Ureter (tissue), 1 donor: ENCODE data around the gene ZNF668. TPM values are rescaled to one million over a fixed set of nuclear protein-coding genes. Genes with fewer than 3 reads are reported as not detected.
"Not testable (repeated sequence)": the region's sequence is repeated elsewhere in the genome, so short reads cannot be mapped to it uniquely, and the experiment has no call there.

ENCODE experiments used
- DNase-seq: peaks from one replicate; pipeline ENCODE4 v3.0.0-alpha.2; 2020; ENCODE audit warnings: low spot score
- total RNA-seq: library from RNA; stranded (reverse); gene quantifications from one replicate; pipeline ENCODE4 v1.2.4, GENCODE V29; 2023
- donor health status: DM: yes; HTN: yes; CAD: no.

The ZNF668 gene
- total RNA-seq, 1 donor from 2014 or later: 12.8 TPM

- DNase-seq: no peak
Observed at GRCh38 chr16:31061126-31061812, 12.8 kb downstream of the ZNF668 start.

- DNase-seq: no peak
Observed at GRCh38 chr16:31055613-31056012, 18.4 kb downstream of the ZNF668 start.

- no peak for DNase-seq
Observed at GRCh38 chr16:31052114-31052513, 21.9 kb downstream of the ZNF668 start.

GRCh38 chr16:31050280-31051030 lies 23.6 kb downstream of the ZNF668 start:
- no peak for DNase-seq

- no peak for DNase-seq
Observed at GRCh38 chr16:31043898-31044481, 30.1 kb downstream of the ZNF668 start.

DNA sequence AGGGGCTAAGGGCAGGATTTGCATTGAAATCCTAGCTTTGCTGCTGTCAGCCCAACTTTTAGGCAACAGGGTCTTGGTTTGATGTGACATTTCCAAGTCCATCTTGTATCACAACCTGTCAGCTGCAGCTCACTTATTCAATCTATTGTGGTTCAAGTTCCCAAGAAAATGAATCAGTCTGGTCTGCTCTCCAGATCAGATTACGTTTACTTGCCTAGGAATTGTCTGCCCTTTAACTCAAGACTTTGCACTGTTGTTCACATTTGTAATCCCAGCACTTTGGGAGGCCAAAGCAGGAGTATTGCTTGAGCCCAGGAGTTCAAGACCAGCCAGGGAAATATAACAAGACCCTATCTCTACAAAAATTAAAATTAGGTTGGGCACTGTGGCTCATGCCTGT lies 30.7 kb downstream of the ZNF668 start:
- no peak for DNase-seq

DNA sequence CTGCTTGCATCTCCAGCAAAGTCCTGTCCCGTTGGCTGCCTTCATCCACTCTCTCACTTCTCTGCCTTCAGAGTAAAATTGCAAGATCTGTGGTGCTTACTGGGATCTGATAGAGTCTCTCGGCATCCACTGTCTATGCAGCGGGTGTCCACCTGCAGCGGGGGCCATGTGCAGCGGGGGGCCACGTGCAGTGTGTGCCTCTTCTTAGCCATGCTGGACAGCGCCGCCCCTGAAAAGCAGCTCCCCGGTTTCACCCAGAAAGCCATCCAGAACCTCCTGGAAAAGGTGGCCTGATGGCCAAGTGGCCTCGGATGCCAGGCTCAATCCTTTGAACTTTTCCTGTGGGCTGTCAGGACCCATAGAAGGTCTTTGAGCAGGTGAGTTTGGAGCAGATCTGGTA lies 31.2 kb downstream of the ZNF668 start:
- no peak for DNase-seq

DNA sequence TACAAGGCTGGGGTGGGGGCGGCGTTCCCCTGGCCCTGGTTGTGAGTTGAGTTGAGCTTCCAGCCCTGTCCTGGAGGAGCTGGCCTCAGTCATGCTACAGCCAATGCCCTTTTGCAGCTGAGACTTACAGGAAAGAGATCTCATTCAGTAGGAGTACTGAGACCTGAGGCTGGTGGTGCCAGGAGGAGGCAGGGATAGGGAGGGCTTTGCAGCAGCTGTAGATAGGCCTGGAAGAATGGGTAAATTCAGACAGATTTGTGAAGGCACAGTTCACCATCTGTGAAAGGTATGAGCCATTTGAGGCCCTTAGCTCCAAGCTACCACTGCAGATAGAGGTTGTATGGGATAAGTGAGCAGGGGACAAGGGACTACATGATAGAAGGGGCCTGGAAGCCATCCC lies 35.0 kb downstream of the ZNF668 start:
- DNase-seq: no peak

DNA sequence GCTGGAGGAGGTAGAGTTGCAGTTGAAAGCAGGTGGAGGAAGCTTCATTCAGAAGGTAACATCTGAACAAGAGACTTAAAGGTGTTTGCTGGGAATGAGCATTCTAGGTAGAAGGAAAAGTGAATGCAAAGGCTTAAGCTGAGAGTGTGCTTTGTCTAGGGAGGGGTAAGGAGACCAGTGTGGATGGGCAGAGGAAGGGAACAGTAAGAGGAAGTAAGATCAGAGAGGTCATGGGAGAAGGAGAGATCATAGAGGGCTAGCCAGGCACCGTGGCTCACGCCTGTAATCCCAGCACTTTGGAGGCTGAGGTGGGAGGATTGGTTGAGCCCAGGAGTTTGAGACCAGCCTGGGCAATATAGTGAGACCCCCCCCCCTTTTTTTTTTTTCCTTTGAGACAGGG lies 37.3 kb downstream of the ZNF668 start:
- no peak for DNase-seq

- DNase-seq: peak; percentile 93
Observed at GRCh38 chr16:31033709-31034492, 40.1 kb downstream of the ZNF668 start.

GRCh38 chr16:31032736-31033708 lies 41.0 kb downstream of the ZNF668 start, which contains the start of gene STX4:
Gene STX4, plus strand, starts transcription at chr16:31033558. Its CDS starts 248 bp downstream, at chr16:31033806.
- DNase-seq: peak; percentile 98

DNA sequence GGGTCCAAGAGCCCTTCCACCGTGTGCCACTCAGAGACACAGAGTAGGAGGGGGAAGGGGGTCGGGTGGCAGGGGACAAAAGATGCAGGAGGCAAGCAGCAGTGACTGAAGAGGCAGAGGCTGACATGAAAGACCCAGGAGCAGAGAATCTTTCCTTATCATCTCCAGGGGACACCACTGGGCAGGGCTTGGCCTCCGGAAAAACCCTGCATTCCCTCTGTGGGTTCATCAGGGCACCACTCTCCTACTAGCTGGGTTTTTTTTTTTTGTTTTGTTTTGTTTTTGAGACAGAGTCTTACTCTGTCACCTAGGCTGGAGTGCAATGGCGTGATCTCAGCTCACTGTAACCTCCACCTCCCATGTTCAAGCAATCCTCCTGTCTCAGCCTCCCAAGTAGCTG lies 42.8 kb downstream of the ZNF668 start:
- no peak for DNase-seq

DNA sequence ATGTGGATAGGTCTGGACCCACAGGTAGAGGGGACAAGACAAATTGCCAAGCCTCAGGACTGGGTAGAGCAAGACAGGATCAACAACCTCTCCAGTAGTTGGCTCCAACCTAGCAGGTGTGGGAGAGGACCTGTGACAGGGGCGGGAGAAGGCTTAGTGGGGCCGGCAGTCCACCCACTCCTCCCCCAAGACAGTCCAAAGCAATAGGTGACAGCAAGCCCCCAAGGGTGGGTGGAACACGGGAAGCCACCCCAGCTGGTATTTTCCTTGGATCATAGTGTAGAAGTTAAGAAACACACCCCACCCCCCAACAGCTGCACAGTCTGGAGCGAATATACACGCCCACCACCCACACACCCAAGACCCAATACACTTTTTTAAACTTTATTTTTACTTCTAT lies 44.8 kb downstream of the ZNF668 start:
- no peak for DNase-seq

GRCh38 chr16:31025339-31025738 lies 48.7 kb downstream of the ZNF668 start:
- no peak for DNase-seq

- DNase-seq: no peak
Observed at GRCh38 chr16:31023627-31024226, 50.3 kb downstream of the ZNF668 start.

GRCh38 chr16:31023252-31023602 lies 50.8 kb downstream of the ZNF668 start:
- no peak for DNase-seq

DNA sequence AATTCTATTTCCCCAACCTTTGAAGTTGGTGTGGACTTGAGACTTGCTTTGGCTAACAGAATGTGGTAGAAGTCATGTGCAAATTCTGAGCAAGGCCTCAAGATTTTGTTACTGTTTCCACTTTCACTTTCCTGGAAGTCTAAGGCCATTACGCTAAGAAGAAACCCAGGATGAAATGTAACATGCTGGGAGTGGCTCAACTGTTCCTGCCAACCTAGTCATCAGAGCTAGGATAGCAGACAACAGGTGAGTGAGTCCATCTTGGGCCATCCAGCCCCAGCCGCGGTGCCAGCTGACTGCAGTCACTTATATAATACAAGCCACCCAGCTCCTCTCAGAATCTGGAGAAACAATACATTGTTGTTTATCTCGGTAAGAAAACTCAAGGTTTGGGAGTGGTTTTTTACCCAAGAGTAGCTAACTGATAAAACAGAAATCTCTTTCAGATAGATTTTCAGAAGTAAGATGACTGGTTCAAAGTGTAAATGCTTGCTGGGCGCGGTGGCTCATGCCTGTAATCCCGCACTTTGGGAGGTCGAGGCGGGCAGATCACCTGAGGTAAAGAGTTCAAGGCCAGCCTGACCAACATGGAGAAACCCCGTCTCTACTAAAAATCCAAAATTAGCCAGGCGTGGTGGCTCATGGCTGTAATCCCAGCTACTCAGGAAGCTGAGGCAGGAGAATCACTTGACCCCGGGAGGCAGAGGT lies 51.3 kb downstream of the ZNF668 start:
- no peak for DNase-seq

DNA sequence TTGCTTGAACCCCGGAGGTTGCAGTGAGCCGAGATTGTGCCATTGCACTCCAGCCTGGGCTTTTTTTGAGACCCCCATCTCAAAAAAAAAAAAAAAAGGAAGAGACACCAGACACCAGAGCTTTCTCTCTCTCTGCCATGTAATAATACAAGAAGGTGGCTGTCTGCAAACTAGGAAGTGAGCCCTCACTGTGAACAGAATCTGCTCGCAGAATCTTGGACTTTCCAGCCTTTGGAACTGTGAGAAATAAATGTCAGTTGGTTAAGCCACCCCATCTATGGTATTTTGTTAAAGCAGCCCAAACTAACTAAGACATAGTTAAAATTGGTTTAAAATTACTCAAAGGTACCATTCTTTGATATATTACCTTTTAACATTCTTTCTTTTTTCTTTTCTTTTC lies 53.5 kb downstream of the ZNF668 start:
- no peak for DNase-seq

- not testable (repeated sequence) for DNase-seq
Observed at GRCh38 chr16:31017756-31018155, 56.3 kb downstream of the ZNF668 start.

DNA sequence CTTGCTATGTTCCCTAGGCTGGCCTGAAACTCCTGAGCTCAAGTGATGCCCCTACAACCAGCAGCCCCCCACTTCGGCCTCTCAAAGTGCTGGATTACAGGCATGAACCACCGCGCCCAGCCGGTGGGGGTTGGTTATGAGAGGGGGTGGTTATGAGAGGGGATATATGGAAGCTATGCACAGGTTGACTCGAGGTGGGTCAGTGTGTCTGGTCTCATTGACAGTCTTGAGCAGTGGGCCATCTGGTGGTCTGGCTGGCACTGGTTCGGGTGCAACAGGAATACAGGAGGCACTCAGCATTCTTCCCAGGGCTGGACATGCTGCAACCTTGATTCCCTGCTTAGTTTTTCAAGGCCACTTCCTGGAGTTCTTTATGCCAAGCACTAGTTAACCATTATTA lies 58.0 kb downstream of the ZNF668 start:
- no peak for DNase-seq
